ENCODE results near the gene PTPRD.

- no peak for TF ChIP-seq EZH2 (IDR thresholded peaks at IDR 0.05)
- TF ChIP-seq CTCF (IDR thresholded peaks at IDR 0.05): no peak
- TF ChIP-seq EZH2phosphoT487 (IDR thresholded peaks at IDR 0.05): no peak
These were observed 1383.5 kb downstream of the PTPRD start for GRCh38 chr9:9229269-9229668.

Data from neural progenitor cell (in vitro differentiated cells).